HL-60 (cell line): ENCODE measurements around the gene LEKR1.

Source experiments
- DNase-seq, 2 experiments: peaks; one replicate each; pipeline ENCODE4 v3.0.0-alpha.2; 2010 to 2020; ENCODE audit warnings: low read depth in 1 of 2, low spot score in 1 of 2
- H3K27ac ChIP-seq: fragments of 250-450 bp; sonication (Bioruptor Pico); replicated peaks from 2 replicates; pipeline ENCODE4 v1.5.1; 2020; ENCODE audit warnings: mild to moderate bottlenecking, moderate library complexity
- H3K27me3 ChIP-seq: fragments of 250-450 bp; sonication (Bioruptor Pico); 2 replicates; pipeline ENCODE4 v1.5.1; 2021; ENCODE audit warnings: mild to moderate bottlenecking, moderate library complexity; ENCODE audit not compliant: insufficient read depth, poor library complexity, severe bottlenecking
- H3K4me3 ChIP-seq: replicated peaks from 2 replicates; pipeline ENCODE4 v1.5.1; 2011; ENCODE audit warnings: mild to moderate bottlenecking, control low read depth, low read length; ENCODE audit not compliant: insufficient read depth
- CTCF ChIP-seq: IDR thresholded peaks from one replicate; pipeline ENCODE4 v1.5.1; 2011; ENCODE audit warnings: low read length, control low read depth, inconsistent platforms; ENCODE audit not compliant: insufficient read depth
- GABPA ChIP-seq: IDR thresholded peaks from 2 replicates; pipeline ENCODE4 v1.6.1; 2012; ENCODE audit warnings: low read depth
- POLR2AphosphoS5 ChIP-seq: IDR thresholded peaks from 2 replicates; pipeline ENCODE4 v1.6.1; 2012; ENCODE audit warnings: low read depth
- REST ChIP-seq: IDR thresholded peaks from 2 replicates; pipeline ENCODE4 v1.6.1; 2012; ENCODE audit warnings: low read depth; ENCODE audit not compliant: insufficient replicate concordance
- SPI1 ChIP-seq: IDR thresholded peaks from 2 replicates; pipeline ENCODE4 v1.6.1; 2012; ENCODE audit warnings: low read depth, mild to moderate bottlenecking, borderline replicate concordance

The LEKR1 gene

GRCh38 chr3:157059661-157060060, 233.5 kb downstream of the LEKR1 start:
- no peak overlapping the region for H3K4me3 ChIP-seq
- no peak for DNase-seq

GRCh38 chr3:157061265-157061664, 235.1 kb downstream of the LEKR1 start:
- Histone ChIP-seq H3K4me3 (no peak overlapping the region), H3K27me3 (no peaks in the 10 kb centered on the region), H3K27ac (no peak overlapping the region)
- TF ChIP-seq REST (no peak), CTCF (no peak), POLR2AphosphoS5 (no peak)
- DNase-seq, result no peak

More at GRCh38 chr3:157059661-157060060, 233.5 kb downstream of the LEKR1 start:
- Histone ChIP-seq H3K27ac (no peak overlapping the region), H3K27me3 (no peaks in the 10 kb centered on the region)
- TF ChIP-seq SPI1 (no peak), REST (no peak), GABPA (no peak)

- no peaks in the 10 kb centered on the region for H3K27me3 ChIP-seq
- no peak for DNase-seq
- TF ChIP-seq CTCF (no peak), GABPA (no peak), POLR2AphosphoS5 (no peak), REST (no peak), SPI1 (no peak)
- H3K4me3 ChIP-seq, result no peak overlapping the region
- no peak overlapping the region for H3K27ac ChIP-seq
Measured at GRCh38 chr3:157063469-157063868, 237.3 kb downstream of the LEKR1 start.

- TF ChIP-seq CTCF (no peak), SPI1 (no peak), GABPA (no peak), REST (no peak), POLR2AphosphoS5 (no peak)
- Histone ChIP-seq H3K27ac (no peak overlapping the region), H3K4me3 (no peak overlapping the region), H3K27me3 (no peaks in the 10 kb centered on the region)
- no peak for DNase-seq
Measured at GRCh38 chr3:157063926-157064325, 237.8 kb downstream of the LEKR1 start.
